Vagina (tissue), 2 donors: ENCODE measurements around the gene HFM1.
"Not testable (repeated sequence)": the region's sequence is repeated elsewhere in the genome, so short reads cannot be mapped to it uniquely, and the experiment has no call there.

Source experiments
- CTCF ChIP-seq, 3 experiments: fragments of 450-650 bp in 2 of 3; fragments of 200-600 bp in 1 of 3; sonication (generic) in 1 of 3; IDR thresholded peaks; one replicate each; pipeline ENCODE4 v1.5.1; 2017 to 2019; ENCODE audit warnings: antibody characterized with exemption in 3 of 3, mild to moderate bottlenecking in 2 of 3, moderate library complexity in 2 of 3
- POLR2A ChIP-seq, 2 donors: fragments of 450-650 bp; IDR thresholded peaks; one replicate each; pipeline ENCODE4 v1.6.1; 2017; ENCODE audit warnings: antibody characterized with exemption in 2 of 2, mild to moderate bottlenecking in 2 of 2, moderate library complexity in 2 of 2

GRCh38 chr1:91372230-91372629, 32.4 kb downstream of the HFM1 start:
- not testable (repeated sequence) for TF ChIP-seq CTCF, POLR2A (IDR thresholded peaks at IDR 0.05)
